SK-N-MC (cell line): ENCODE data around the gene WDR7.

Experiments used
- EZH2 ChIP-seq: fragments of 200-600 bp; sonication (generic); IDR thresholded peaks from one replicate; pipeline ENCODE4 v1.6.1; 2017; ENCODE audit warnings: antibody characterized with exemption
- FOXP2 ChIP-seq: optimal IDR thresholded peaks from 2 replicates; pipeline ENCODE3; 2011; ENCODE audit warnings: mild to moderate bottlenecking, moderate library complexity; ENCODE audit not compliant: insufficient read depth; ENCODE audit errors: extremely low read length, control extremely low read depth
- POLR2AphosphoS5 ChIP-seq: IDR thresholded peaks from 2 replicates; pipeline ENCODE4 v1.6.1; 2012; ENCODE audit warnings: mild to moderate bottlenecking, low read depth, low read length, borderline replicate concordance

DNA sequence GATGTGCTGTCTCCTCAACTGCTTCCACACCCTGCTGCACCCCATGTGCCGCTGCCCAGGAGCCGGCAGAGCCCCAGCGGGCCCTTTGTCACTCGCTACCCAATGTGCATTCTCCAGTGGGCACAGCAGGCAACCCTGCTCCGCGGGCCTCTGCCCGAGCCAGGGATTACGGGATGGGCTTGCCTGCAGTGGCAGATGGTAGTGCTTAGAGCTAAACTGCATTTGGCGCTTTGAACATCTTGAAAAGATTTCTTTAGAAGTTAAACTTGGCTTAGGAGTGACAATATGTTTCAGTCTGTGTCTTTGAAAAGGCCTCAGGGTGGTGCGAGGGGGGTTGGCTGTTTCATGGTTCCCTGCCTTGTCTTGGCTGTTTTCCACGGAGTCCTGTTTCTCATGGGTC, 411.7 kb downstream of the WDR7 start:
- TF ChIP-seq POLR2AphosphoS5: no peak
- no peak for TF ChIP-seq EZH2
- no peak for TF ChIP-seq FOXP2
